ENCODE results near the gene TSPAN2.

GRCh38 chr1:115071012-115071664 is 18.2 kb downstream of the TSPAN2 start:
- TF ChIP-seq CTCF (IDR thresholded peaks at IDR 0.05) (no peak), POLR2A (IDR thresholded peaks at IDR 0.05) (no peak)
